Measurements from ENCODE around the gene KIAA0513. TPM values are rescaled to one million over a fixed set of nuclear protein-coding genes. Genes with fewer than 3 reads are reported as not detected.

Gene KIAA0513
- polyA plus RNA-seq, 1 donor (not counting 4 experiments of a cell fraction or from before 2014, with no cell fraction given), result 3.3 TPM

- dilution Hi-C loops (cut with MboI; ENCODE audit: extremely low pct_ligation_motif_present, low sequenced_read_pairs), result no loop called here
- DNase-seq (ENCODE audit: low read depth, low spot score), result no peak
- Histone ChIP-seq H3K79me2 (ENCODE audit: control insufficient read depth, insufficient read depth, low read length) (peaks cover 66% of the 10 kb centered on the region), H3K4me3 (ENCODE audit: control insufficient read depth in 2 of 3, extremely low read depth in 1 of 3, insufficient read depth in 2 of 3, low read depth in 1 of 3, low read length in 3 of 3) (no peak overlapping the region), H3K27ac (ENCODE audit: control insufficient read depth, insufficient read depth, low read length) (peak overlapping the region; percentile 48), H3K9me3 (ENCODE audit: control insufficient read depth, low read depth, low read length) (no peaks in the 10 kb centered on the region), H3K9ac (ENCODE audit: control insufficient read depth, extremely low read depth, insufficient read depth, low read length) (no peak overlapping the region), H3K27me3 (ENCODE audit: control insufficient read depth, extremely low read depth, insufficient read depth, low read length) (no peaks in the 10 kb centered on the region), H3K36me3 (ENCODE audit: control insufficient read depth in 2 of 2, extremely low read depth in 1 of 2, insufficient read depth in 2 of 2, low read length in 2 of 2) (peaks cover 9 to 13% of the 10 kb centered on the region in 2 experiments), H3K4me1 (ENCODE audit: control insufficient read depth, extremely low read depth, insufficient read depth, low read length) (peaks cover 78% of the 10 kb centered on the region), H4K20me1 (ENCODE audit: control insufficient read depth, extremely low read depth, insufficient read depth, low read length) (no peaks in the 10 kb centered on the region), H2AFZ (ENCODE audit: control insufficient read depth, low read length) (no peak overlapping the region), H3K4me2 (ENCODE audit: control insufficient read depth, extremely low read depth, insufficient read depth, low read depth, low read length) (no peak overlapping the region), H3K9me1 (ENCODE audit: control insufficient read depth, extremely low read depth, insufficient read depth, low read length) (peaks cover 4% of the 10 kb centered on the region)
- no peak for FAIRE-seq
- no peak for TF ChIP-seq CTCF (optimal IDR thresholded peaks at IDR 0.05 in 1 of 3, IDR thresholded peaks at IDR 0.05 in 1 of 3, conservative IDR thresholded peaks at IDR 0.05 in 1 of 3; ENCODE audit: extremely low read depth in 1 of 3, insufficient read depth in 2 of 3, low read length in 3 of 3)
- TF ChIP-seq EZH2 (IDR thresholded peaks at IDR 0.05; ENCODE audit: low read length), result no peak
Measured at GRCh38 chr16:85002608-85003007, 25.0 kb upstream of the KIAA0513 start.

DNA sequence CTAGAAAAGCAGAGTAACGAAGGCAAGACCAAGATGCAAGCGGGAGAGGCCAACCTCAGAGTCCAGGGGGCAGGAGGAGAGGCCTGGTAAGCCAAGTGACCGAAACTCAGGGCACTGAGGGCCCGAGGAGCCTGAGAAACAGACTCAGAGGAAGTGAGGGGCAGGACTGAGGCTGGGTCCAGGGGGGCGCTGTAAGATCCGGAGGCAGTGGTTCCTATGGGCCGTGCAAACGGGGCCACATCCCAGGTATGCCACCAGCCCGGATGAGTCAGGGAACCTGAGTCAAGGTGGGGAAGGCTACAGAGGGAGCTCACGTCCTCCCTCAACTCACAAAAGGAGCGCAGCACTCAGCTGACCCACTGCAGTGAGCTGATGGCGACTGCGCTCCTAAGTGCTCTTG lies 24.5 kb upstream of the KIAA0513 start:
- Histone ChIP-seq H4K20me1 (ENCODE audit: control insufficient read depth, extremely low read depth, insufficient read depth, low read length) (no peaks in the 10 kb centered on the region), H3K9me3 (ENCODE audit: control insufficient read depth, low read depth, low read length) (no peaks in the 10 kb centered on the region), H3K4me3 (ENCODE audit: control insufficient read depth in 2 of 3, extremely low read depth in 1 of 3, insufficient read depth in 2 of 3, low read depth in 1 of 3, low read length in 3 of 3) (no peak overlapping the region), H3K79me2 (ENCODE audit: control insufficient read depth, insufficient read depth, low read length) (peaks cover 68% of the 10 kb centered on the region), H3K9me1 (ENCODE audit: control insufficient read depth, extremely low read depth, insufficient read depth, low read length) (peaks cover 4% of the 10 kb centered on the region), H3K27me3 (ENCODE audit: control insufficient read depth, extremely low read depth, insufficient read depth, low read length) (no peaks in the 10 kb centered on the region), H3K27ac (ENCODE audit: control insufficient read depth, insufficient read depth, low read length) (peak overlapping the region; percentile 10), H3K9ac (ENCODE audit: control insufficient read depth, extremely low read depth, insufficient read depth, low read length) (no peak overlapping the region), H3K36me3 (ENCODE audit: control insufficient read depth in 2 of 2, extremely low read depth in 1 of 2, insufficient read depth in 2 of 2, low read length in 2 of 2) (peaks cover 10 to 13% of the 10 kb centered on the region in 2 experiments), H3K4me1 (ENCODE audit: control insufficient read depth, extremely low read depth, insufficient read depth, low read length) (peaks cover 80% of the 10 kb centered on the region), H2AFZ (ENCODE audit: control insufficient read depth, low read length) (no peak overlapping the region), H3K4me2 (ENCODE audit: control insufficient read depth, extremely low read depth, insufficient read depth, low read depth, low read length) (no peak overlapping the region)
- no peak for TF ChIP-seq EZH2 (IDR thresholded peaks at IDR 0.05; ENCODE audit: low read length)
- TF ChIP-seq CTCF (optimal IDR thresholded peaks at IDR 0.05 in 1 of 3, IDR thresholded peaks at IDR 0.05 in 1 of 3, conservative IDR thresholded peaks at IDR 0.05 in 1 of 3; ENCODE audit: extremely low read depth in 1 of 3, insufficient read depth in 2 of 3, low read length in 3 of 3), result no peak
- DNase-seq (ENCODE audit: low read depth, low spot score) (no peak), FAIRE-seq (no peak)
- dilution Hi-C loops (cut with MboI; ENCODE audit: extremely low pct_ligation_motif_present, low sequenced_read_pairs), result no loop called here
